Left lobe of liver (tissue), 2 donors: ENCODE measurements around the gene PCBP3. TPM values are rescaled to one million over a fixed set of nuclear protein-coding genes. Genes with fewer than 3 reads are reported as not detected.
"Not testable (repeated sequence)": the region's sequence is repeated elsewhere in the genome, so short reads cannot be mapped to it uniquely, and the experiment has no call there.

ENCODE experiments used
- ATAC-seq: fragments of 200-7000 bp; cut with Tn5 transposase; one replicate; pipeline ENCODE4 v1.9.1; 2020; ENCODE audit warnings: mild to moderate bottlenecking, moderate library complexity
- DNase-seq: peaks from one replicate; pipeline ENCODE4 v3.0.0-alpha.2; 2020; ENCODE audit warnings: low spot score
- total RNA-seq: library from RNA; stranded (reverse); gene quantifications from one replicate; pipeline ENCODE4 v1.2.1, GENCODE V29; 2021
- donor health status: DM: no; HTN: no; CAD: no; lungs with moderate emphysema.
- donor health status: DM: no; HTN: yes; CAD: no.

The PCBP3 gene
- total RNA-seq, 1 donor from 2014 or later = 0.83 TPM

GRCh38 chr21:45970674-45971615, 327.4 kb downstream of the PCBP3 start:
- DNase-seq = peak; percentile 56

DNA sequence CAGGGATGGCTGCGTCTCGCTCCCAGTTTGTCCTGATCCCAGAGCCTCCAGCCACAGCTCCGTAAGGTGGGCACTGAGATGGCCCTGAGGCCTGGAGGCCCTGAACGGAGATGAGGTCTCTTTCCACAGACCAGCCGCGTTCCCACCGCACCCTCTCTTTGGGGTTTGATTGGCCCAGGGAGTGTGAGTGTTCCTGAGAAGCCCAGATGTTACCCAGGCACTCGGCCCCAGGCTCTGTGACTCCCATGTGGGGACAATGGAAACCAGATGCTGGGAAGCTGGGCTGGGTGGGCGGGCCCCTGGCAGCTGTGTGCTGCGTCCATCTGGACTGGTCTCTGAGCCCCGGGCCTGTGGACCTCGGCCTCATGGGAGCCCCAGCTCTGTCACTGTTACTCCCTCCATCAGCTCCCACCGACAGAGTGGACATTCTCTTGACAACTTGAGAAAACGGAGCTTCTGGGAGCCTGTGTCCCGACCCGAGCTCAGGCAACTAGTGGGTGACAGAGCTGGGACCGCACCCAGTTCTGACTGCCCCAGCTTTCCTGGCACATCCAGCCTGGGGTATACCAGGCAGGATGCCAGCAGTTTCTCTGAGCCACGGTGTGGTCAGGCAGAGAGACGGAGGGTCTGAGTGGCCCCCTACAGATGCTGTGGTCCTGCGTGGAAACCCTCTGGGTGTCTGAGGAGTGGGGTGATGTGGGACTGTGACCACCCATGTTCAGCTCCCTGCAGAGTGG, 328.3 kb downstream of the PCBP3 start:
- ATAC-seq = no peak
- peak; percentile 46 for DNase-seq

More at GRCh38 chr21:45970674-45971615, 327.4 kb downstream of the PCBP3 start:
- peak; percentile 76 for ATAC-seq

GRCh38 chr21:45972353-45972715, 328.8 kb downstream of the PCBP3 start:
- no peak for ATAC-seq

GRCh38 chr21:45972716-45973474, 329.4 kb downstream of the PCBP3 start:
- peak; percentile 52 for DNase-seq
- peak; percentile 3 for ATAC-seq

More at GRCh38 chr21:45972353-45972715, 328.8 kb downstream of the PCBP3 start:
- DNase-seq = peak; percentile 45

DNA sequence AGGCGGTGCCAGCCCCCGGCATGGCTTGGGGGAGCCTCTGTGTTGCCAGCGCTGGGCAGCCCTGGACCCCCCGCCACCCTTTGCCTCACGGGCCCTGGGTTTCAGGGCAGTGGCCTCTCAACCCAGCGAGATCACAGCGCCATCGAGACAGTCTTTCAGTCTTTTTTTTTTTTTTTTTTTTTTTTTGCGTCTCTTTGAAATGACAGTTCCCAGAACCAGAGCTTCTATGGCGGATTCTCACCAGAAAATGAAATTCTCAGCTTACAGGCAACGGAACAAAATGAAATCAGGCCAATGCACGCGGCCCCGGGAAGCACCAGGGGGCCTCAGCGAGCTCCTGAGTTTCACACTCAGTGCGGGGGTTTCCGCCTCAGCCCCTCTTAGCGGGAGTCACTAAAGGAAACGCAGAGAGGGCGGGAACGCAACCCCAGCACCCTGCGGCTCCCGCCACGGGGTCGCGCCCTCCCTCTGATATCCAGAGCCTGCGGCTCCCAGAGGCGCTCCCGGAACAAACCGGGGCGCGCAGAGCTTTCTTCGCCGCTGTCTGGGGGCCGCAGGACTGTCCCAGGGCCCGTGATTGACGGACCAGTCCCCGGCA, 330.0 kb downstream of the PCBP3 start:
- ATAC-seq (peak; percentile 65), DNase-seq (peak; percentile 57)

GRCh38 chr21:45974073-45975019, 330.8 kb downstream of the PCBP3 start:
- DNase-seq (peak; percentile 48), ATAC-seq (peak; percentile 33)

DNA sequence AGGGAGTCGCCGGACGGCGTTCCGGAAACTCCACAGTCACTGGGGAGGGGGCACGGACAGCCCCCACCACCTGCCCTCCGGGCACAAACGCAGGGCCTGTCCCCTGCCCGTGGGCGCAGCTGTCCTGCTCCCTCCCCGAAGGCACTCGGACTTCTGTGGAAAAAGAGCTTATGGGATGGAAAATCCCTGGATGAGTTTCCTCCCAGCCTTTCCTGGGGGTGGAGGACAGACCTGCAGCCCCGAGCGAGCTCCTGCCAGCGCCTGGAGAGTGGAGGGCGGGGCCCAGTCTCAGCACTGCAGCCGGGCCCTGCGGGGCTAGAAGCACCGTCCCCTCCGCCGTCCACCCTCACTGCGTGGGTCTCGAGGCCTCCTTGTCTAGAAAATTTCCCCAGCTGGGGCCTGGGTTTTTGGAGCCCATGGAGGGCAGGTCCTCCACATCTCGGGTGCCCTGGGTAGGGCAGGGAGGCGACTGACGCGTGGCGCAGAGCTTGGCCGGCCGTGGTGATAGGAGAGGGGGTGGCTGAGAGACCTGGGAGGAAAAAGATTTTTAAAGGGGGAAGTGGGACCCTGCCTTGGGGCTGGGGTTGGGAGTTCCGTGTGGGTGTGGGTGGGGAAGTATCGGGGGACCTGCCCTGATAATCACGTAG, 331.6 kb downstream of the PCBP3 start:
- peak; percentile 13 for ATAC-seq
- DNase-seq = peak; percentile 43

GRCh38 chr21:45975667-45976409, 332.3 kb downstream of the PCBP3 start:
- not testable (repeated sequence) for ATAC-seq

DNA sequence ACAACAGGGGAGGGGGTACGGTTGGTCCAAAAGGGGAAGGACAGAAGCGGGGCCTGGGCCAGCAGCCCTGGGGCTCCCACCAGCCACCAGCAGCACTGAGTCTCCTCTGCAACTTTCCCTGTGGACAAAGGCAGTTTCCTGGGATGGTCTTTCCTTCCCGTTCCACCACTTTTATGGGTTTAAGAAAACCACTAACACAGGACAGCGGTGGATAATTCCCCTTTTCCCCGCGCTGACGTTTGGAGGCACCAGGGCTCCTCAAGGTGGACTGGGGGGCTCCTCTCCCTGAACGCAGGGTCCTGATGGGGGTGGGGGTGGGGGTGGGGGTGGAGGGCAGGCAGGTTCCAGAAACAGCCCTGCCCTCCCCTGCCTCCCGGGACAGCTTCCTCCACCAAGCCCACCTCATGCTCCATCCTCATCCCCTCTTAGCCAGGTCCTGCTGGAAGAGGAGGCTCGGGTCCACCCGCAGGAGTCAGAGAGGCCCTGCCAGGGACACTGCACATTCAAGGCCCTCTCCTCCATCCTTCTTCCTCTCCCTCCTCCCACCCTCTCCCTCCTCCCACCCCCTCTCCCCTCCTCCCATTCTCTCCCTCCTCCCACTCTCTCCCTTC, 333.3 kb downstream of the PCBP3 start:
- ATAC-seq = no peak
- DNase-seq = no peak

More at GRCh38 chr21:45975667-45976409, 332.3 kb downstream of the PCBP3 start:
- DNase-seq = not testable (repeated sequence)

GRCh38 chr21:45977396-45977795, 333.9 kb downstream of the PCBP3 start:
- DNase-seq = peak; percentile 47
- no peak for ATAC-seq

DNA sequence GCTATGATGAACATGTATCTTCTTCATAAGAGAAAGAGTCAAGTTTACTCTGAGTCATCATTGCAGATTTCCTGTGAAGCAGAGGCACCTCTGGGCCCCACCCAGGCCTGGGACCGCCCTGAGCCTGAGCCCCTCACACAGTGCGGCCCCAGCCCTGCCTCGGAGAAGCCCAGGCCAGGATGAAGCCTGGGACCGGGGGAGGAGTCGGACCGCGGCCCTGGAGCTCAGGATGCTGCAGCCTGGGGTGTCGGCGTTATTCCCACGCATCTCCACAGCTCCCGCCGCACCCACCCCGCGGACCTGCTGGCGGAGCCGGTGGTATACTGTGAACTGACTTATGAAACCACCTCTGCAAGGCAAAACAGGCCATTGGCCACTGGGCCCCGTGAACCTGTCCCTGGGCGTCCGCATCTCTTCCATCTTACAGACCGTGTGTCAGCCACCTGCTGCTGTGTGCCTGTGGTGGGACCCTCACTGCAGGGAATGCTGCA, 335.7 kb downstream of the PCBP3 start:
- ATAC-seq = no peak
- DNase-seq = peak; percentile 41

GRCh38 chr21:45979651-45980050, 336.1 kb downstream of the PCBP3 start:
- DNase-seq = peak; percentile 42

GRCh38 chr21:45980271-45980670, 336.7 kb downstream of the PCBP3 start:
- ATAC-seq (no peak), DNase-seq (no peak)

More at GRCh38 chr21:45979651-45980050, 336.1 kb downstream of the PCBP3 start:
- no peak for ATAC-seq

DNA sequence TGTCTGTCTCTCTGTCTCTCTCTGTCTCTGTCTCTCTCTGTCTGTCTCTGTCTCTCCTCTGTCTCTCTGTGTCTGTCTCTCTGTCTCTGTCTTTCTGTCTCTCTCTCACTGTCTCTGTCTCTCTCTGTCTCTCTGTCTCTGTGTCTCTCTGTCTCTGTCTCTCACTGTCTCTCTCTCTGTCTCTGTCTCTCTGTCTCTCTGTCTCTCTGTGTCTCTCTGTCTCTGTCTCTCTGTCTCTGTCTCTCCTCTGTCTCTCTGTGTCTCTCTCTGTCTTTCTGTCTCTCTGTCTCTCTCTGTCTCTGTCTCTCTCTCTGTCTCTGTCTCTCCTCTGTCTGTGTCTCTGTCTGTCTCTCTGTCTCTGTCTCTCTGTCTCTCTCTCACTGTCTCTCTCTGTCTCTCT, 337.2 kb downstream of the PCBP3 start:
- DNase-seq (no peak), ATAC-seq (no peak)

DNA sequence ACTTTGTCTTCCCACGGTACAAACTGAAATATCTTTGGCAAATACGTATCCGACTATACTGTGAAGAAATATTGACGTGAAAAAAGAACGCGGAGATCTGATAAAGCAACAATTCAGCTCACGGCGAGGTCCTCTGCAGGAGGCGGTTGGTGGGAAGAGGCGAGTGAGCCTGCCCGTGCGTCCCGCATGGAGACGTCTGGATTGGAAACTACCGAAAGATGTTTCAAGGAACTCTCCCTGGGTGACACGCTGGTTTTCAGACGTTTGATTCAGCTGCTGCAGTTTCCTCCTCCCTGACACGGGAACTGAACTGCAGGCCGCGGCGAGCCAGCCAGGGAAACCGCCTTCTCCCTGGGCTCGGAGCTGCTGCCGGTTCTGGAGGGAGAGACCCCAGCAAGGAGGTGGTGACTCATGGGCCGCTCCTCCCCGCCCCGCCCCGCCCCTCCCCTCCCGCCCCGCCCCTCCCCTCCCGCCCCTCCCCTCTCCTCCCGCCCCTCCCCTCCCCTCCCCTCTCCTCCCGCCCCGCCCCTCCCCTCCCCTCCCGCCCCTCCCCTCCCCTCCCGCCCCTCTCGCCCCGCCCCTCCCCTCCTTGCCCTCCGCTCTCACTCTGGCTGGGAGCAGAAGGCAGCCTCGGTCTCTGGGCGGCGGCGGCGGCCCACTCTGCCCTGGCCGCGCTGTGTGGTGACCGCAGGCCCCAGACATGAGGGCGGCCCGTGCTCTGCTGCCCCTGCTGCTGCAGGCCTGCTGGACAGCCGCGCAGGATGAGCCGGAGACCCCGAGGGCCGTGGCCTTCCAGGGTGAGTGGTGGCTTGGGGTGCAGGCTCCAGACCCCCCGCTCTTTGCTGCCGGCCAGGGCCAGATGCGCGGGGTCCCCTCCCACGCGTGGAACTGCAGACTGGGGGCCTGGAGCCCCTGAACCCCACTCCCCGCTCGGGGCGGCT, 337.9 kb downstream of the PCBP3 start, which contains the start of gene COL6A1:
Gene COL6A1, plus strand, starts transcription at position 620 of the 941 bp plus-strand sequence. Its CDS starts 81 bp downstream, at position 701.
- DNase-seq = peak; percentile 72
- ATAC-seq = peak; percentile 81

DNA sequence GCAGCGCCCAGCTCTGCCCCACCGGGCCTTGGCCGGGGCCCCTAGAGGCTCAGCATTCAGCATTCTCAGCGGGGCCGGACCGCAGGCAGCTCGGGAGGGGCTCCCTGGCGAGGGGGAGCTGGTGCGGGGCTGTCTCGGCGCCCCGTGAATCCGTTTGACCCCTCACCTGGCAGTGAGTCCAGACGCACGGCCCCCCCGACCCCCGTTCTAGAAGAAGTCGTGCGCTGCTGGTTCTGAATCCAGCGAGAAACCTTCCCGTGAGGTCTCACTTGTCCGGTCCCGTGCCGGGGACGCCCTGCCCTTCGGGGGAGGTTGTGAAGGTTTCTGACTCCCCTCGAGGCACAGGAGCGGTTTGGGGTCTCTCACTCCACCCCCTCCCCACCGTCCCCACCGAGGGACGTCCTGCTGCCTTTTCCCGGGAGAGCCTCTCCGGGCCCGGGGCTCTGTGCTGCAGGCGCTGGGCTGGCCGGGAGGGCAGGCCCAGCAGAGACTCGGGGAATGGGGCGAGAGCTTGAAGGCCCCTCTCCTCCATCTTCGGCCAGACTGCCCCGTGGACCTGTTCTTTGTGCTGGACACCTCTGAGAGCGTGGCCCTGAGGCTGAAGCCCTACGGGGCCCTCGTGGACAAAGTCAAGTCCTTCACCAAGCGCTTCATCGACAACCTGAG, 338.7 kb downstream of the PCBP3 start:
- ATAC-seq = peak; percentile 43
- no peak for DNase-seq
